Hematopoietic multipotent progenitor cell treated with erythropoietin and hydrocortisone succinate and interleukin-3 and kit ligand, for 15 days (in vitro differentiated cells): ENCODE data around the gene GGCT.
"Not testable (repeated sequence)": the region's sequence is repeated elsewhere in the genome, so short reads cannot be mapped to it uniquely, and the experiment has no call there.

Experiments used
- DNase-seq: peaks from one replicate; pipeline ENCODE4 v3.0.0-alpha.2; 2015; ENCODE audit warnings: low spot score

GGCT gene, protein sequence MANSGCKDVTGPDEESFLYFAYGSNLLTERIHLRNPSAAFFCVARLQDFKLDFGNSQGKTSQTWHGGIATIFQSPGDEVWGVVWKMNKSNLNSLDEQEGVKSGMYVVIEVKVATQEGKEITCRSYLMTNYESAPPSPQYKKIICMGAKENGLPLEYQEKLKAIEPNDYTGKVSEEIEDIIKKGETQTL

DNA sequence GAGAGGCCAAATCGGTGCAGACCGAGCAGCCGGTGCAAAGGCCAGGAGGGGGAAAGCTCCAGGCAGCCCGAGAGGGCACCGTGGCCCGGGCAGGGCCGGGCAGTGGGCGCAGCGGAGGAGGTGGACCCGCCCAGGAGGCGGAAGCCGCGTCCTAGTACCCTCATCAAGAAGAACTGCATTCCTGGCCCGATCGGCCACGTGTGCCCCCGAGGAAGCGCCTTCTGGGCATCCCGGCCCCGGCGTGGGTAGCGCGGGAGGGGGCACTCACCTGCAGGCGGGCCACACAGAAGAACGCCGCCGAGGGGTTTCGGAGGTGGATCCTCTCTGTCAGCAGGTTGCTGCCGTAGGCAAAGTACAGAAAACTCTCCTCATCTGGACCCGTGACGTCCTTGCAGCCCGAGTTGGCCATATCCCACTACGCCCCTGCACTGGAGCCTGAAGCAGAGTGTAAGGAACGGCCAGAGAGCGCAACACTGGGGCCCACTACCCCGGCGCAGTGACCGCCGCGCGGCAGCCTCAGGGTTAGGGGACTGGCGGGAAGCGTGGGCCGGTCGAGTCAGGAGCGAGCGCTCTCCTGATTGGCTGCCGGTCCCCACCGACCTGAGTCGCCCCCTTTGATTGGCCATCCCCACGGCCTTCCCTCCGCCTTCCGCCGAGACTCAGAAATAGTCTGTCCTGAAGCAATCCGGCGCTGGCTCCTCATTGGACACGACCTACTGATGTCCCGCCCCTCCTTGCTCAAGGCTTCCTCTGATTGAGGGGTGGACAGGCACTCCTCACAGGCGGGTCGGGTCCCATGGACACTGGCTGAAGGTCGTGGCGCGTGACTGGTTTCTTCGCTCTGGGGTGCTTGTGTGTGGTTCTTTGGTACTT is at the start of gene GGCT:
GGCT (minus strand) TSS at position 529 of the 873 bp plus-strand sequence; CDS start at position 409, 120 bp downstream.
- DNase-seq = peak; percentile 96

DNA sequence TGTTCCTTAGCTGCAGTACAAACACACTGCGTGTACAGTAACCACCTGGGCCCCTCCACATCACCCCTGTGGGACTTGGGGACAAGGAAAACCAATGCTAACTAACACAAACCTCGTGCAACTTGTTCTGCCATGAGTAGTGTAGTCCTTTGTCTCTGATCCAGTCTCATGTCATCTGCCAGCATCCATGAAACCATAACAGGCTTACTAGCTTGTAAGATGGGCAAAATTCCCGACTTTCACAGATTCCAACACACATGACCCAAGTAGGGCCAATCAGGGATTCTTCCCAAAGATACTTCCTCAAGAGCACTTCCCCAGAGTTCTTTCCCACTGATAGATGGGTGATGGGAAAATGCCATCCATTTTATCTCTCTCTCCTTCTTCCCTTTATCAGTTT is 48.9 kb upstream of the GGCT start:
- DNase-seq = no peak

DNA sequence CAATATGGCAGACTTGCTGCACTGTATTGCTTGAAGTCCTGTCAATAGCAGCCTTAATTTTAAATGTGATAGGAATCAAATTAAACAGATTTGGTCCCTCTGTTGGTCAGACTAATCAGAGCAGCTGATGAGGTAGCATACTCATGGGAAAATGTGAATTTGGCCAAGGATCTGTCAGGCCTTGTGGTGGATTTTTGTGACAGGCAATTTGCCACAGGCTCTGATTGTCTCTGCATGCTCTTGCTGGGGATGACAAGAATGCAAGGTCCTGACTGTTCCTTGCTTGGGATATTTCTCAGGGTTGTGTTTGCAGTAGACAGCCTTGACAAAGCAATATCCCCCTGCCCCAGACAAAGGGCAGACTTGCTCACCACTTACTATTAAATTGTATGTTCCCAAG is 48.5 kb upstream of the GGCT start:
- DNase-seq = no peak

DNA sequence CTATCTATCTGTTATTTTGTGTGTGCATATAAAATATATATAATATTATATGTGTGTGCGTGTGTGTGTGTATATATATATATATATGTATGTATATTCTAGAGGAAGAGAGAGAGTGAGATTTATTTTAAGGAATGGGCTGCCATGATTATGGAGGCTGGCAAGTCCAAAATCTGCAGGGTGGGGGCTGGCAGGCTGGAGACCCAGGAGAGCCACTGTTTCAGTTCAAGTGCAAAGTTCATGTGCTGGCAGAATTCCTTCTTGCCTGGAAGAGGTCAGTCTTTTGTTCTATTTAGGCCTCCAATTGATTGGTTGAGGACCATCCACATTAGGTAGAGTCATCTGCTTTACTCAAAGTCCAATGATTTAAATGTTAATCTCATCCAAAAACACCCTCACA is 47.7 kb upstream of the GGCT start:
- no peak for DNase-seq

DNA sequence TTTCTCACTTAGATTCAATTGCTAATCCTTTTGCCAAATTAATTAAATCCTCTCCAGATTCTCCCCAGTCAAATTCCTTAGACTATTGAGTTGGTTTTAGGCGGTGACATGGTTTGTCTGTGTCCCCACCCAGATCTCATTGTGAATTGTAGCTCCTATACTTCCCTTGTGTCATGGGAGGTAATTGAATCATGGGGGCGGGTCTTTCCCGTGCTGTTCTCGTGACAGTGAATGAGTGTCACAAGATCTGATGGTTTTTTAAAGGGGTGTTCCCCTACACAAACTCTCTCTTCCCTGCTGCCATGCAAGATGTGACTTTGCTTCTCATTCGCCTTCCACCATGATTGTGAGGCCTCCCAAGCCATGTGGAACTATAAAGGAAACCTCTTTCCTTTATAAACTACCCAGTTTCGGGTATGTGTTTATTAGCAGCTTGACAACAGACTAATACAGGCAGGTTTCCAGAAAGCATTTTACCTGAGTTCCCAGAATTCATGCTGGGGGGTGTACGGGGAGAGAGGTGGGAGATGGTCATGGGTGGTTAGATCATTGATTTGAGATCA is 45.4 kb upstream of the GGCT start:
- no peak for DNase-seq

DNA sequence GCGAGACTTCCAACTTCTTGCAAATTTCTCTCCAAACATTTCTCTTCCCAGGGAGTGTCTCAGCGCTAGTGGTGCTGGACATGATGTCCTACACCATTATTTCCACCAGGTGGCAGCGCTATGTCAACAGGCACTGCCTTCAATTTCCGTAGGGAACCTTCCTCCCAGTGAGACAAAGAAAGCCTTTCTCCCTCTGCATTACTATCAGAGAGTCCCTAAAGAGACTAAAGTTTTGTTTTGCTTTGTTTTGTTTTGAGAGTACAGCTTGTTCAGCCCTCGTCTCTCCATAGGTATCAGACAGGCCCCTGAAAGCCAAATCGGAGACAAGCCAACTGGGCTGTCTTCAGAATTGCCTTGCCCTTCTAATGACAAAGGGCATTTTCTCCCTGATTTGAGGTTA is 44.2 kb upstream of the GGCT start:
- DNase-seq = peak; percentile 55

DNA sequence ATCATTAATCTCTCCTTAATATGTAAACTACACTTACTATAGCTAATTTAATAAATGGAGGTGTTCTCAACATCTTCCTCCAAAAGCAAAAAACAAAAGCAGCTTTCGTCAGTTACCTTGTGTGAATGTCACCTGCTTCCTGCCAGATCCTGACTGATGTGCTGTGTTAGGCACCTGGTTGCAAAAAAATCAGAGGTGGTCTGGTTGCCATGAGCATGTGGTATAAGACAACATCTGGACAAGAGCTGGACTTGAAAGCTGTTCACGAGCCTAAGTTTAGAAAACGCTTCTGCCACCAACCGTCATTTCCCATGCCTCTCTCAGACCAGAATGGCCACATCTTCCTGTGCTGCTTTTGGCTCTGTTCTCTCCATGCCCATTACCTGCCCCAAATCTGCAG is 42.0 kb upstream of the GGCT start:
- no peak for DNase-seq

DNA sequence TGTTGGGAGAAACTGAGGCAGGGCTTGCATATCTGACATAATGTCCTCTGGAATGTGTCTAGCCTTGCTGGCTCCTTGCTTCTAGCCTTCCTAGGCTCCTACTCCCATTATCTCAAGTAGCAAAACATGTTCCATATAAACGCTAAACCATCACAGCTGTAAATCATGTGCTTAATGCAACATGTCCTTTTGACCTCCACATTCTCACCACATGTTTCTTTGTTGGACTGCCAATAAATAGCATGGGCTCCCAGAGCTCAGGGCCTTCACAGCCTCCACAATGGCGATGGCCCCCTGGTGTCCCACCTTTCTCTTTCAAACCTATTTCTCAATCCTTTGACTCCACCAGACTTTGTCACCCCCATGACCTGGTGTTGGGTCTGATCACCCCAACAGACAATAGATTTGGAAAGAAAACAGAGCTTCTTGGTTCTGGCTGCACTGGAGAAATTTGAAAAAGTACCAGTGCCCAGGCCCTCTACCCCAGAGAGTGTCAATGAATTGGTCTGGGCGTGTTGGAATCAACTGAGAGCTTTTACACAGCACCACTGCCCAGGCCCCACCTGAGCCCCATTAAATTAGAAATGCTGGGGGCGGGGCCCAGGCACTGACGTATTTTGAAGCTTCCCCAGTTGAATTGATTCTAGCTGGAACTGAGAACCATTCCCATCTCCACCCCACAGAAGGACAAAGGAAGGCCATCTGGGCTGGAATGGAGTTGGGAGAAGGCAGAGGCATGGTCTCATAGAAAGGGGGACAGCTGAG is 41.3 kb upstream of the GGCT start:
- no peak for DNase-seq

DNA sequence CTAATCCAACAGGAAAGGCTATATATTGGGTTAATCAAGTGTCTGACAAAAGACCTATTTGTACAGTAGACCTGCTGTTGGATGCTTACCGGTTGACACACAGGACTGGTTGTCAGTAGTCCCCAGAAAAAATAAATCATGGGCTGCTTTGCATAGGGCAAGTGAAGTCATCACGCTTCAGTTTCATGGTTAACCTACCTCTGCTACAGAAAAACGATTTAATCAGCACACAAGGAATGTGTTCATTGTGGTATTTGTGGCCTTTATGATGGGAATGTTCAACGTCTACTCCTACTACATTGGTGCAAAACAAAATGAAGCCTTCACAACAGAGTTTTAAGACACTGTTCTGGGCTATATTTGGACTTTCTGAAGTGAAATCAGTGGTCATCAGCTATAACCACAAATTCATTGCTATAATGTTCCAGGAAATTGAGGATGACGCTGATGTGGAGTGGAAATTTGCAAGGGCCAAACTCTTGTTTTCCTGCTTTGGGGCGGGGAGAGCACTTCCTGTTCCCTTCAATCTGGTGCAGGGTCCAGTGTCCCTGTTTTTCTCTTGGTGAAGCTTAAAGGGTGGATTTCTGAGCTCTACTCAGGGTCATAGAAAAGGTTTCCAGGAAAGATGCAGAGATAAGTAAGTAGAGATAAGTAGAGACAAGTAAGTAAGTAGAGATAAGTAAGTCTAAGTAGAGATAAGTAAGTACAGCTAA is 39.3 kb upstream of the GGCT start:
- DNase-seq = no peak

DNA sequence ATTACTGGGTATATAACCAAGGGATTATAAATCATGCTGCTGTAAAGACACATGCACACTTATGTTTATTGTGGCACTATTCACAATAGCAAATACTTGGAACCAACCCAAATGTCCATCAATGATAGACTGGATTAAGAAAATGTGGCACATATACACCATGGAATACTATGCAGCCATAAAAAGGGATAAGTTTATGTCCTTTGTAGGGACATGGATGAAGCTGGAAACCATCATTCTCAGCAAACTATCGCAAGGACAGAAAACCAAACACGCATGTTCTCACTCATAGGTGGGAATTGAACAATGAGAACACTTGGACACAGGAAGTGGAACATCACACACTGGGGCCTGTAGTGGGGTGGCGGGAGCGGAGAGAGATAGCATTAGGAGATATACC is 38.5 kb upstream of the GGCT start:
- DNase-seq = not testable (repeated sequence)

DNA sequence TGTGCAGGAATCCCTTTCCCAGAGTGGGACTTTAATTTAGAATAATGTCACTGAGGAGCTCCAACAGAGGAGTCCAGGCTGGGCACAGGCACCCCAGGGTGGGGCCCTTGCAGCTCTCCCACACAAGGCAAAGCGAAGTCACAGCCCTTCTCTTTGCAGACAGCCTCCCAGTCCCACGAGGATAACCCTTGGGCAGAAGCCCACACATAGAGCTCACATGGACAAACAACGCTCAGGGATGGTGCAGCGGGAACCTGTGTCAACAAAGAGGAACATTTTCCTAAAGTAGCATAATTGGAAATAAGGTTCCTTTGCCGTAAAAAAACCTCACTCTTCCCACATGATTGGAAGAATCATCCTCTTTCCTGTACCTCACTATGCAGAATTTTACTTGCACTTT is 29.3 kb upstream of the GGCT start:
- no peak for DNase-seq

DNA sequence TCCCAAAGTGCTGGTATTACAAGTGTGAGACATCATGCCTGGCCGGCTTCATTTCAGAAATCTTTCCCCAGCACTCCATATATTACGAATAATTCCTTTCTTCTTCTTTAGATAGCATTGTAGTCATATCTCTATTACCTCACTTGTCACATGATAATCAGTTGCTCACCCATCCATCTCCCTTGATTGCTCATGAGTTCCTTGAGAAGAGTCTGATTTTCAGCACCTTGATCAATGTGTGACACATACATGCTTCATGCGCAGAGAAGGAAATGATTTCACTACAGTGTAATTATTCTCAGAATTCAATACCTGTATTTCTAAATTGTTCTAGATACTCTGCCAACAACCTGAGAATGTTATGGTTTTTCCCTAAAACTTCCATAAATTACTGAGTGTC is 26.7 kb upstream of the GGCT start:
- no peak for DNase-seq

DNA sequence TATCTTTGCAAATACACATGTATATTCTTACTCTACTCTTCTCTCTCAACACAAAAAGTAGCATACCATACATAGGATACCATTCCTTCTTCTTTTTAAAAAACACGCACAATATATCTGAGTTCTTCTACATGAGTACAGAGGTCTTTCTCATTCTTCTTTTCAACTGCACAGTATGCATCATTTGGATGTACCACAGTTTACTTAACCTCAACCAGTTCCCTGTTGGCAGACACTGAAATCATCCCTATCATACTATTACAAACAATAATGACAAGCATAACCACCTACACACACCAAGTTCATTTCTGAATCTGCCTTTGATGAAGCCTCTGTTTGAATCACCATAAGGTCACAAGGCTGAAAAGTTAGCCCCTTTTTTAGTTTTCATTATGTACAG is 25.7 kb upstream of the GGCT start:
- no peak for DNase-seq

DNA sequence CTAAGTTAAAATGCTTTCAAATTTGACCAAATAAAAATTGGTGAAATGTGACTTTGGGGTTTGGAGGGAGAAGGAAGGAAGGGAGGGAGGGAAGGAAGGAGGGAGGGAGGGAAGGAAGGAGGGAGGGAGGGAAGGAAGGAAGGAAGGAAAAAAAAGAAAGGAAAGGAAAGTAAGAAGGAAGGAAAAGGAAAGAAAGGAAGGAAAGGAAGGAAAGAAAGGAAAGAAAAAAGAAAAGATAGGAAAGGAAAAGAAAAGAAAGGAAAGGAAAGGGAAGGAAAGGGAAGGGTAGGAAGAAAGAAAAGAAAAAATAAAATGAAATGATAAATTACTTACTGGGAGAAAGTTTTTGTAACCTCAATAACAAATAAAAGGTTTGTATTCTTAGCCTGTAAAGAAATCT is 24.1 kb upstream of the GGCT start:
- DNase-seq = no peak

DNA sequence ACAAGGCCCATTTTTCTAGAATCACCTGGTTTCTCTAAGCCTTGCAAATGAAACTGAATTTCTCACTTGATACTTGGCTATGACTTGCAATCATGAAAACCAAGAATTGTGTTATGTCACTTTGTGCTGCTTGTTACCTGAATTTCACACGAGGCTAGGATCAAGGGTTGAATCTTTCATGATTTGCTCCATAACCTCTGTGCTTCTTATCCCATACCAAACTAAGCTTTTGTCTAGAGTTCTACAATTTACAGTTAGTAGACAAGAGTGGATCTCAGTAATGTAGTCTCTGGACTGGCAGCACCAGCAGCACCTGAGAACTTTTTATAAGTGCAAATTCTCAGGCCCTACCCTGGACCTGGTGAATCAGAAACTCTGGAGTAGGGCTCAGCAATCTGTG is 22.7 kb upstream of the GGCT start:
- DNase-seq = not testable (repeated sequence)

DNA sequence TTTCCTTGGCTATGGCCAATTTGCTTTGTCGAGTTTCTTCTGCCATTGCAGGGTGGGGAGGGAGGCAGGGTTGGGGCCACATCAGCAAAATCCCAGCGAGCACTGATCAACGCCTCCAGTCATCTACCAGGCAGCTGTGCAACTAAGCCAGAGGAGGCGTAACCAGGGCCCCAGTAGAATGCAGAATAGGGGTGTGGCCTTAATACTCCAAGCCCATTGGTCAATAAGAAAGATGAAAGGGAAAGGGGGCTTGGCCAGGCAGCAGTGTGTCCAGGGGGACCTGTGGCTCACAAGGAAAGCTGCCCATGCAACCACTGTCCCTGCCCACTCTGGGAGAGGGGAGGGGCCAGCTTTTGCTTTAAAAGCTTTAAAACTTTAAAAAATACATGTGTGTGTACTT is 21.5 kb upstream of the GGCT start:
- no peak for DNase-seq

DNA sequence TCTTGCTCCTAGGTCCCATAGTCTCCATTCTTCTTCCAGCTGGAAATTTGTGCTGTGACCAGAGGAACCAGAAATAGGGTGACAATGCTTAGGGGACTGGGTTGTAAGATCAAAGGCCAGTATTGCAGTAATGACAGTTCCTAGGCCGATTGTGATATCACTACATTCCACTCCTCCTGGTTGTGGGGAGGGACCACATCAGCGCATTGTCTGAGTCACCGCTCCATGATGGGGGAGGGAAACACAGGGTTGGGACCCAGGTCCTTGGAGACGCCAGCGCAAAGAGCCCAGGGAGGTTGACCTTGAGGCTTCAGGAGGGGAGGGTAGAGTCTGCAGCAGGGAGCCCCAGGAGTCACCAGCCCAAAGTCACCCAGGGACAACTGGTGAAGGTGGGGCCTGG is 20.8 kb upstream of the GGCT start:
- no peak for DNase-seq

DNA sequence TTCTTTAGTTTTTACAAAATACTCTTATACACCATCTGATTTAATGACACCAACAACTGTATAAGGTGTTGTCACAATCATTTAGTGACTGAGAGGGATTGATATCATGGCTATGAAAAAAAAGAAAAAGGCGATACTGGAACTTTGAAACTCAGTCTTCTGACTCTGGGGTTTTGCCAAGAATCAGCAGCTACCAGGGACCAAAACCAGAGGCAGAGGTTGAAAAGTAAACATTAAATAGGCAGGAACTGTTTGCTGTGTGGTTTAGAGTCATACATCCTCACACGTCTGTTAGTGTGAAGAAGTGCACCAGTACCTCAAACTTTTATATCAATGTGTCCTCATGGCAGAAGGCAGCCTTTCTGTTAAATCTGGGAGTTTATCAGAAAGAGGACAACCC is 19.9 kb upstream of the GGCT start:
- DNase-seq = no peak

DNA sequence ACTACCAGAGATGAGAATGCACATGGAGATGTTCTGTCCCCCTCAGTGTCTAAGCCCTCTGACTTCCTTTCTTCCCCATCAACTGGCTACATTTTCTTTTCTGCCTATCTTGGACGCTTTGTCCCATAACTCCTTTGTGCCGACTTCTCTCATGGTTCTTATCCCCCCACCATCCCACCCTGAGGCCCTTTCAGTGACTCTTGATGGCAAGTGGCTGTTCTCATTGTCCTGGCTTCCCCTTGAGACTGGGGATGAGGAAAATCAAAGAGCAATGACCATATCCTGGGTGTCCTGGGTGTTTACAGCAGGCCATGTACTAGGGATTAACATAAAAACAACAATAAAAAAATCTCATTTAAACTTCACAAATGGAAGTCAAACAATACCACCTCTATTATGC is 18.8 kb upstream of the GGCT start:
- no peak for DNase-seq

DNA sequence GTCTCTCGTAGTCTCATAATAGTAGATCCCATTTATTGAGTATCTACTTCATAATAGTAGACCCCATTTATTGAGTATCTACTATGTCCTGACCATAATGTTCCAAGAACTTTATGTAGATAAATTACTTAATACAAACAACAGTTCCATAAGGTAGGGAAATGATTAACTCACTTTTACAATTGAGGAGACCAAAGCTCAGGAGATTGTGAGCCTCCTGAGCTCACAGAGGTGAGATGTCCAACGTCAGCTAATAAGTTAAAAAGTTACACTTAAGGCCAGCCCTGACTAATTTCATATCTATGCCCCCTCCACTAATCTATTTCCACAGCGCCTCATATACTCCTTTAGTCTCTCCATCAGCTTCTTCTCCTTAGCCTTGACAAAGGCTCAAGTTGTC is 17.5 kb upstream of the GGCT start:
- no peak for DNase-seq

DNA sequence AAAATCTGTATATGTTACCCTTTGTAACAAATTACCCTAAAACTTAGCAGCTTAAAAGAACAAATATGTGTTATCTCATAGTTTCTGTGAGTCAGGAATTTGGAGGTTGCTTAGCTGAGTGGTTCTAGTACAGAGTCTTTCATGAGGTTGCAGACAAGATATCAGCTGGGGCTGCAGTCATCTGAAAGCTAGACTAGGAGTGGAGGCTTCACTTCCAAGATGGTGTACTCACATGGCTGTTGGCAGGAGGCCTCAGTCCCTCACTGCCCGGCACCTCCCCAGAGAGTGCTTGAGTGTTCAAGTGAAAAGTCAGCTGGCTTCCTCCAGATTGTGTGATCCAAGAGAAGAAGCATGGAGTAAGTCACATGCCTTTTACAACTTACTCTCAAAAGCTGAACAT is 16.9 kb upstream of the GGCT start:
- no peak for DNase-seq

DNA sequence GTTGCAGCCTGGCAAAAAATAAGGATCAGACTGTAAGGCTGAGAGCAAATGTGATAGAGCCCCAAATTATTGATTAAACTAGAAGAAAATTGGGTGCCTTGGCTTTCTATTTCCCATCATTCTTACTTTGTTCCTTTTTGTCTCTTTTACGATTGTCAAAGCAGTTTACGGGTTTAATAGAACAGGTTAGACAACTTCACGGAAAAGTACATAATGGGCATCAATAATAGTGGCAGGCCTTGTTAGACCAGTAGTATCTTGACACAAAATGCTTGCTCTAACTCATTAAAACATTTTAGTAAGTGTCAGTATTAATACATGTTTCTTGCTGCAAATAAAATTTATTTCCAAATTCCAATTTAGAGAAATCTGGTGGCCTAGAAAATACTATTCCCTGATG is 14.5 kb upstream of the GGCT start:
- DNase-seq = no peak
